Measurements from ENCODE around the gene ZSWIM2. TPM values are rescaled to one million over a fixed set of nuclear protein-coding genes. Genes with fewer than 3 reads are reported as not detected.

The ZSWIM2 gene
- total RNA-seq, 4 donors from 2014 or later = not detected

DNA sequence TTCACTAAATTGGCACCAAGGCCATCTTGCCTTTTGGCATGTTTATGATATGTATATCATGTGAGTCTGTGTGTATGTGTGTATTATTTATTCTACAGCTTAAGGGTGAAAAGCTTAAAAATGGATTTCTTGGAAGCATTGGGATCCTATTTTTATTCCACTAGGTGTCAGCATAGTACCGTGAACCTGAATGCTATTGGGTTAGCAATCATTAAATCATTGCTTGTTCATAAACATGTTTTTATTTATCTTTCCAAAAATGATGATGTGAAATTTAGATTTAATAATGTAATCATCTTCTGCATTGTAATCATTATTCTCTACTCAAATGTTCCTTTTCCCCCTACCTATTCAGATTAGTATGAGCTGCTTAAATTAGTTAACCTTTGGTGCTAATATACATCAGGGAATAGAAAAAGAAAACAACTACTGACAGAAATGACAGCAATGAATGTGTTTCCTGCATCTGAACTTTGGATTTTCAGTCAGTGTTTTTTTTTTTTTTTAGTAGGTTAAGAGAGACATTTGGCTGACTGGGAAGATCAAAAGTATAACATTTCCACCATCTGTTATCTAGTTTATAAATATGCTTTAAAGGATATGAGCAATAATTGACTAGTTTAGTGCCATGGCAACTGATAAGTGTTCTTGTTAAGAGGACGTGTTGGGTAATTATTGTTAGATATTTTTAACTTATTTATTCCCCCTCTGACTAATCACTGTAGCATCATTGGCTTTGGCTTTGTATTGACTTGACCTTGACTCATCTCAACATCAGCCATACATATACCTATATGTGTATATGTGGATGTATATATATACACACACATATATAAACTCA, 14.1 kb upstream of the ZSWIM2 start:
- TF ChIP-seq, protein P1, sequence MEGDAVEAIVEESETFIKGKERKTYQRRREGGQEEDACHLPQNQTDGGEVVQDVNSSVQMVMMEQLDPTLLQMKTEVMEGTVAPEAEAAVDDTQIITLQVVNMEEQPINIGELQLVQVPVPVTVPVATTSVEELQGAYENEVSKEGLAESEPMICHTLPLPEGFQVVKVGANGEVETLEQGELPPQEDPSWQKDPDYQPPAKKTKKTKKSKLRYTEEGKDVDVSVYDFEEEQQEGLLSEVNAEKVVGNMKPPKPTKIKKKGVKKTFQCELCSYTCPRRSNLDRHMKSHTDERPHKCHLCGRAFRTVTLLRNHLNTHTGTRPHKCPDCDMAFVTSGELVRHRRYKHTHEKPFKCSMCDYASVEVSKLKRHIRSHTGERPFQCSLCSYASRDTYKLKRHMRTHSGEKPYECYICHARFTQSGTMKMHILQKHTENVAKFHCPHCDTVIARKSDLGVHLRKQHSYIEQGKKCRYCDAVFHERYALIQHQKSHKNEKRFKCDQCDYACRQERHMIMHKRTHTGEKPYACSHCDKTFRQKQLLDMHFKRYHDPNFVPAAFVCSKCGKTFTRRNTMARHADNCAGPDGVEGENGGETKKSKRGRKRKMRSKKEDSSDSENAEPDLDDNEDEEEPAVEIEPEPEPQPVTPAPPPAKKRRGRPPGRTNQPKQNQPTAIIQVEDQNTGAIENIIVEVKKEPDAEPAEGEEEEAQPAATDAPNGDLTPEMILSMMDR (IDR thresholded peaks at IDR 0.05) = peak in 4 of 6 experiments; percentile 42 to 66 (median 60)
- no peak for TF ChIP-seq POLR2A (IDR thresholded peaks at IDR 0.05)
- Histone ChIP-seq H3K27me3 (no peaks in the 10 kb centered on the region), H3K4me3 (no peak overlapping the region), H3K27ac (no peak overlapping the region), H3K4me1 (no peaks in the 10 kb centered on the region), H3K36me3 (no peaks in the 10 kb centered on the region), H3K9me3 (no peaks in the 10 kb centered on the region)
- no peak for DNase-seq

DNA sequence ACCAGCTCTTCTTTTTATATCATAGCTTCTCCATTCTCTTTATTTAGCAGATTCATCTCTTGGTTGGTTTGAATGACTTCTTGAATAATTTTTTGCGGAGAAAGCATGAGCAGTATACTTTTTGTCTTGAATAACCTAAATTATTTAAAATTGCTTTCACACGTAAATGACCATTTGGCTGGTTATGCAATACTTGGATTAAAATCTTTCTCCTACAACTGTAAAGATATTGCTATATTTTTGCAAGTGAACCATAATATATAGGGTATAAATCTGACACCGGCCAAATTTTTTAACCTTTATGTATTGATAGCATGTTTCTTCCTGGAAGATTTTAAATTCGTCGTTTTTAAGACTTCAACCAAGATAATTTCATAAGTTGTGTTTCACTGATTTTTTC, 6.2 kb upstream of the ZSWIM2 start:
- TF ChIP-seq, protein P1 (IDR thresholded peaks at IDR 0.05) = no peak
- no peak for TF ChIP-seq POLR2A (IDR thresholded peaks at IDR 0.05)
- Histone ChIP-seq H3K4me3 (no peak overlapping the region), H3K4me1 (no peaks in the 10 kb centered on the region), H3K9me3 (no peaks in the 10 kb centered on the region), H3K27me3 (no peaks in the 10 kb centered on the region), H3K36me3 (no peaks in the 10 kb centered on the region), H3K27ac (no peak overlapping the region)
- no peak for DNase-seq

DNA sequence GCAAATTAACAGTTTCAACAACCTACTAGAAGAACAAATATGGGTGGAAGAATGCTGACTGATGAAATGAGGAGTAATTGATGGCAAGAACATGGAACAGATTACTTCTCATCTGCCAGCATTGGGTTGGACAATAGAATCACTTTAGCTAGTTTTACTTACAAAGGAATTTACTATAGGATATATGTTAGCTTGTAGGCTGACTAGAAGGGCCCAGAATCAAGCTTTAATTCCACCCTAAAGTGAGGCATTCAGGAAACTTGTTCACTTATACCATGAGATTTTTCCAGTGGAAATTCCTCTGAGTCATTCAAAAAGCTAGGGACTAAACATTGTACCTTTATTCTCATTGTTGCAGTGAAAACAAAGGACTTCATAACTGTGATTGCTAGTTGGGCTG, 5.0 kb upstream of the ZSWIM2 start:
- no peak for TF ChIP-seq POLR2A (IDR thresholded peaks at IDR 0.05)
- TF ChIP-seq, protein P1 (IDR thresholded peaks at IDR 0.05) = no peak
- no peak overlapping the region for H3K4me3 ChIP-seq
- H3K36me3 ChIP-seq = no peaks in the 10 kb centered on the region
- no peaks in the 10 kb centered on the region for H3K4me1 ChIP-seq
- H3K9me3 ChIP-seq = no peaks in the 10 kb centered on the region
- DNase-seq = no peak
- H3K27ac ChIP-seq = no peak overlapping the region
- no peaks in the 10 kb centered on the region for H3K27me3 ChIP-seq

DNA sequence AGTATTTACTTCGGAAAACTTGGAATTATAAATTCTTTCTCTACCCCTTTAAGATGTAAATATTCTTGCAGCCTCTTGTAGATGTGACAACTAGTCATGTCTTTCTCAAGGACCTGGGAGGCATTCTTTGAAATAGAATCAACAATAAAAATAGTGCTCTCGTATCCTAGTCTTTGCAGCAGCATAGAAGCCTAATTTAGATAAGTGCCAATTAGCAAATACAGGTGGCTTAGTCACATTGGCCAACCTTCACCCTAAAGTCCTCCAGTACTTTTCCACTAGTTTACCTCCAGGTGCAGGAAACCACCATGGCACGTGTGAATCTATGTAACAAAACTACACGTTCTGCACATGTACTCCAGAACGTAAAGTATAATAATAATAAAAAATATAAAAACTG, 3.5 kb upstream of the ZSWIM2 start:
- TF ChIP-seq, protein P1 (IDR thresholded peaks at IDR 0.05) = no peak
- TF ChIP-seq POLR2A (IDR thresholded peaks at IDR 0.05) = no peak
- DNase-seq = no peak
- no peaks in the 10 kb centered on the region for H3K4me1 ChIP-seq

DNA sequence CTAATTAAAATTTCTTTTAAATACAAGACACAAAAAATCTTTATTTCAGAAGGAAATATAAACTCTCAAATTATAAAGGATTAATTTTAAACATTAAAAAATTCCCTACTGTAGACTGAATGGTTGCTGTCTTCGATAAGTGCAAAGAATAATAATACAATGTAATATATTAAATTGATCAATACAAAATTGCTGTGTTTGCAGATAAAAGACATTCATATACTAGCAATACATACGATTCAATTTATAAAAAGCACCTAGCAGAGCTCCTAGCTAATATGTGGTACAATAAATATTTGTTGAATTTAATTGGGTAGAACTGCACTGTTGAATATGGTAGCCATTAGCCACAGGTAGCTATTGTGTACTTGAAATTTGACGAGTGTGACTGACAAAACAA, 6.6 kb downstream of the ZSWIM2 start:
- H3K4me1 ChIP-seq = no peaks in the 10 kb centered on the region
- H3K4me3 ChIP-seq = no peak overlapping the region
- H3K27ac ChIP-seq = no peak overlapping the region
- H3K36me3 ChIP-seq = no peaks in the 10 kb centered on the region
- TF ChIP-seq, protein P1 (IDR thresholded peaks at IDR 0.05) = no peak
- no peak for TF ChIP-seq POLR2A (IDR thresholded peaks at IDR 0.05)
- DNase-seq = no peak
- H3K27me3 ChIP-seq = no peaks in the 10 kb centered on the region
- H3K9me3 ChIP-seq = no peaks in the 10 kb centered on the region

More for the DNA sequence above, 3.5 kb upstream of the ZSWIM2 start:
- Histone ChIP-seq H3K27ac (no peak overlapping the region), H3K9me3 (no peaks in the 10 kb centered on the region), H3K36me3 (no peaks in the 10 kb centered on the region), H3K4me3 (no peak overlapping the region), H3K27me3 (no peaks in the 10 kb centered on the region)
